ENCODE results near the gene NOTUM. TPM values are rescaled to one million over a fixed set of nuclear protein-coding genes. Genes with fewer than 3 reads are reported as not detected.

Gene NOTUM
- total RNA-seq, 4 donors from 2014 or later: 1.7 to 1.8 (median 1.7) TPM; not detected in 1

- peak overlapping the region; percentile 90 to 98 (median 93) for H3K27ac ChIP-seq
- in situ Hi-C loops (cut with MboI; ENCODE audit: low sequenced_read_pairs in 4 of 4) (no loop called here), intact Hi-C loops (cut with DNase I; ENCODE audit: low total_unique reads) (loop anchor here (2.0 to 10.0 kb wide), 3 partner anchors 40 to 602 kb away; partner anchors contain the start of genes CYBC1 and NARF)
- peak overlapping the region; percentile 68 to 89 (median 77) for H3K4me3 ChIP-seq
- H3K4me1 ChIP-seq: peaks cover 44 to 47% of the 10 kb centered on the region in 2 donors
- no peak for DNase-seq
- TF ChIP-seq, protein P1, sequence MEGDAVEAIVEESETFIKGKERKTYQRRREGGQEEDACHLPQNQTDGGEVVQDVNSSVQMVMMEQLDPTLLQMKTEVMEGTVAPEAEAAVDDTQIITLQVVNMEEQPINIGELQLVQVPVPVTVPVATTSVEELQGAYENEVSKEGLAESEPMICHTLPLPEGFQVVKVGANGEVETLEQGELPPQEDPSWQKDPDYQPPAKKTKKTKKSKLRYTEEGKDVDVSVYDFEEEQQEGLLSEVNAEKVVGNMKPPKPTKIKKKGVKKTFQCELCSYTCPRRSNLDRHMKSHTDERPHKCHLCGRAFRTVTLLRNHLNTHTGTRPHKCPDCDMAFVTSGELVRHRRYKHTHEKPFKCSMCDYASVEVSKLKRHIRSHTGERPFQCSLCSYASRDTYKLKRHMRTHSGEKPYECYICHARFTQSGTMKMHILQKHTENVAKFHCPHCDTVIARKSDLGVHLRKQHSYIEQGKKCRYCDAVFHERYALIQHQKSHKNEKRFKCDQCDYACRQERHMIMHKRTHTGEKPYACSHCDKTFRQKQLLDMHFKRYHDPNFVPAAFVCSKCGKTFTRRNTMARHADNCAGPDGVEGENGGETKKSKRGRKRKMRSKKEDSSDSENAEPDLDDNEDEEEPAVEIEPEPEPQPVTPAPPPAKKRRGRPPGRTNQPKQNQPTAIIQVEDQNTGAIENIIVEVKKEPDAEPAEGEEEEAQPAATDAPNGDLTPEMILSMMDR (IDR thresholded peaks at IDR 0.05 in 4 of 5, conservative IDR thresholded peaks at IDR 0.05 in 1 of 5): peak in 1 of 5 experiments; percentile 5
- no peak for TF ChIP-seq POLR2A (IDR thresholded peaks at IDR 0.05)
- ATAC-seq: peak; percentile 1 to 8
- H3K36me3 ChIP-seq: peaks cover 0 to 3% of the 10 kb centered on the region in 2 donors
- no peaks in the 10 kb centered on the region for H3K9me3 ChIP-seq
- peaks cover 0 to 3% (median 0%) of the 10 kb centered on the region in 3 donors for H3K27me3 ChIP-seq
Measured at GRCh38 chr17:81927152-81927652, 33.8 kb downstream of the NOTUM start.

DNA sequence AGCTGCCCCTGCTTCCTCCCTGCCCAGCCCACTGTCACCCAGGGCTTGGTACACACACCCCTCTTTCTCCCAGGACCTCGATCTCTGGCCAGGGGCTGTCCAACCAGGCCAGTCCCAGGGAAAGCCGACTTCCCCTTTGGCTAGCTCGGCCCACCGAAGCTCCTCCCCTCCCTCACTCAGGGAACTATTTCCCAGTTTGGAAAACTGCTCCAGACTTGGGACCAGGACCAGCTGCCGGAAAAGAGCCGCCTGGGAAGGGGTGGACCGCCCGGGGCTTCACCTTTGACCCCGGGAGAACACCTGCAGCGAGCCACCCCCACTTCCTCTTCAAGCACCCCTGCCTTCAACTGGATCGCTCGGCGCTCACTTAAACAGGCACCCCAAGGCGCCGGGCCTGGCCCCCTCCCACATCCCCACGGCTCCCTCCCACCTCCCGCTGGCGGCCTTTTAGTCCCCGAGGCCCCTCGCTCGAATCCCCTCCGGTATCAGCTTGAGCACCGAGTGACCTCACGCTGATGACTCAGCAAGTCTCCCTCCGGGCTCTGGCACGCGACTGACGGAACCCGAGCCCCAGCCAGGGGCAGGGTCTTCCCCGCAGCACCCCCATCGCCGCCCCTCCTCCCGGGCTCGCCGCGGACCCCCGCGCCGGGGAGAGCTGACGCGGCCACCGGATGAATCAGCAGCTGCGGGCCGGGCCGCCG, 34.4 kb downstream of the NOTUM start:
- H3K36me3 ChIP-seq: peaks cover 0 to 8% of the 10 kb centered on the region in 2 donors
- intact Hi-C loops (cut with DNase I; ENCODE audit: low total_unique reads) (loop anchor here (2.0 to 10.0 kb wide), 3 partner anchors 40 to 602 kb away; partner anchors contain the start of genes CYBC1 and NARF), in situ Hi-C loops (cut with MboI; ENCODE audit: low sequenced_read_pairs in 4 of 4) (no loop called here)
- peak overlapping the region; percentile 68 to 89 (median 77) for H3K4me3 ChIP-seq
- DNase-seq: peak; percentile 57 to 75
- H3K4me1 ChIP-seq: peaks cover 50 to 53% of the 10 kb centered on the region in 2 donors
- TF ChIP-seq, protein P1 (IDR thresholded peaks at IDR 0.05 in 4 of 5, conservative IDR thresholded peaks at IDR 0.05 in 1 of 5): no peak
- peak; percentile 38 to 50 for TF ChIP-seq POLR2A (IDR thresholded peaks at IDR 0.05)
- peak overlapping the region; percentile 90 to 98 (median 93) for H3K27ac ChIP-seq
- peaks cover 0 to 3% (median 0%) of the 10 kb centered on the region in 3 donors for H3K27me3 ChIP-seq
- peak; percentile 28 to 37 for ATAC-seq
- H3K9me3 ChIP-seq: no peaks in the 10 kb centered on the region

- TF ChIP-seq, protein P1 (IDR thresholded peaks at IDR 0.05 in 4 of 5, conservative IDR thresholded peaks at IDR 0.05 in 1 of 5): no peak
- TF ChIP-seq POLR2A (IDR thresholded peaks at IDR 0.05): no peak
- DNase-seq (no peak), ATAC-seq (no peak)
- Histone ChIP-seq H3K27ac (peak overlapping the region; percentile 90 to 98 (median 93)), H3K36me3 (peaks cover 0 to 8% of the 10 kb centered on the region in 2 donors), H3K9me3 (no peaks in the 10 kb centered on the region), H3K4me3 (peak overlapping the region; percentile 68 to 89 (median 77)), H3K27me3 (peaks cover 0 to 3% (median 0%) of the 10 kb centered on the region in 3 donors), H3K4me1 (peaks cover 56 to 60% of the 10 kb centered on the region in 2 donors)
- in situ Hi-C loops (cut with MboI; ENCODE audit: low sequenced_read_pairs in 4 of 4): no loop called here
- intact Hi-C loops (cut with DNase I; ENCODE audit: low total_unique reads): loop anchor here (2.0 to 10.0 kb wide), 3 partner anchors 39 to 601 kb away; partner anchors contain the start of genes CYBC1 and NARF
Measured at GRCh38 chr17:81925860-81926450, 35.0 kb downstream of the NOTUM start.

DNA sequence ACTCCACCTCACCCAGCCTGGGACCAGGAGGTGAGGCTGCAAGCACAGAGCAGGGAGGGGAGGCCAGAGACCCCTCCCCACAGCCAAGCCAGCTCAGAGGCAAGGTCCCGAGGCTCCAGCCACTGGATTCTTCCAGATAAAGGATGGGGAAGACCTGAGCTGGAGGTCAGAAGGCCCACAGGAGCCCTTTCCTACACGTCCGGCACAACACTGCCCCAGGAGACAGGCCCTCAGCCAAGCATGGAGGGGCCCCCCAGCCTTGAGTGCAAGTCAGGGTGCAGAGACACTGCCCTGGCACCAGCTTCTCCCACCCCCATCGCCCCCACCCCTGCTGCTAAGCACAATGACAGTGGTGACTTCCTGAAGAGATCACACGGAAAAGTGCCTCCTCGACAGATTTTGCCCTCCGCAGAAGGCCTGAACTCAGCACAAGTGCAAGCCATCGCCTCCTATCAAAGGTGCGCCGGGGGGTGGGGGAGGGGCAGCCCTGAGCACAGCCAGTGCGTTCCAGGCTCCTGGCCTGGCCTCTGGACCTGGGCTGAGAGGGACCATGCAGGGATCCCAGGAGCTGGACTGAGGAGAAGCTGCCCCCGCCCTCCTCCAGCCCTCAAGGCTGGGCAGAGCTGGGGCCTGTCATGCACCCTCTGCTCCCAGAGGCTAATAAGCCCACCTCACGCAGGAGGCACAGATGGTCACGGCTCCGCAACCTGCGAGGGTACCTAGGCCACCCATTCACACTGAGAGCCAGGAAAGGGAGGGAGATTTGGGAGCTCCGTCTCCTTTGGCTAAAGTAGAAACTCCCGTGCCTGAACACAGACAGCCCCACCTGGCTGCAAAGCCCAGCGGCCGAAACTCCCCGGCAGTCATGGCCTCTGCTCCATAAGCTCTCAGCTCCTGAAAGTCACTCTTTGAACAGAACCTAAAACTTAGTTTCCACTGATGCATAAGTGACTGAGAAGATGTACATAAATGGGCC, 36.1 kb downstream of the NOTUM start:
- TF ChIP-seq, protein P1 (IDR thresholded peaks at IDR 0.05 in 4 of 5, conservative IDR thresholded peaks at IDR 0.05 in 1 of 5): no peak
- no peak for TF ChIP-seq POLR2A (IDR thresholded peaks at IDR 0.05)
- ATAC-seq (no peak), DNase-seq (no peak)
- in situ Hi-C loops (cut with MboI; ENCODE audit: low sequenced_read_pairs in 4 of 4): no loop called here
- H3K4me1 ChIP-seq: peaks cover 67 to 71% of the 10 kb centered on the region in 2 donors
- H3K9me3 ChIP-seq: no peaks in the 10 kb centered on the region
- intact Hi-C loops (cut with DNase I; ENCODE audit: low total_unique reads): loop anchor here (10.0 kb wide), 2 partner anchors 530 to 600 kb away; partner anchors contain the start of genes CYBC1 and NARF
- peak overlapping the region; percentile 90 to 98 (median 93) for H3K27ac ChIP-seq
- peaks cover 0 to 3% (median 0%) of the 10 kb centered on the region in 3 donors for H3K27me3 ChIP-seq
- H3K4me3 ChIP-seq: peak overlapping the region; percentile 50 to 71 (median 60)
- H3K36me3 ChIP-seq: peaks cover 0 to 8% of the 10 kb centered on the region in 2 donors

All from gastrocnemius medialis (tissue), 4 donors.